Memory B cell (primary cell): ENCODE results near the gene NIPAL3.

Experiments
- ATAC-seq: fragments of 150-1000 bp; cut with Tn5 transposase; 2 replicates; pipeline ENCODE4 v1.10.0; 2021; ENCODE audit warnings: low read depth, mild to moderate bottlenecking, moderate library complexity
- DNase-seq, 2 donors: peaks; one replicate each; pipeline ENCODE4 v3.0.0; 2022; ENCODE audit warnings: low spot score in 2 of 2
- H3K27ac Mint-ChIP-seq: one replicate; pipeline ENCODE4 v1.8.0; 2022; ENCODE audit warnings: mild to moderate bottlenecking, moderate library complexity, mixed read lengths
- H3K27me3 Mint-ChIP-seq: one replicate; pipeline ENCODE4 v1.8.0; 2022; ENCODE audit warnings: mixed read lengths
- H3K36me3 Mint-ChIP-seq: one replicate; pipeline ENCODE4 v1.8.0; 2022; ENCODE audit warnings: mild to moderate bottlenecking, mixed read lengths
- H3K4me1 Mint-ChIP-seq: one replicate; pipeline ENCODE4 v1.8.0; 2022; ENCODE audit warnings: mixed read lengths
- H3K4me3 Mint-ChIP-seq: one replicate; pipeline ENCODE4 v1.8.0; 2022; ENCODE audit warnings: mild to moderate bottlenecking, moderate library complexity, mixed read lengths
- H3K9me3 Mint-ChIP-seq: one replicate; pipeline ENCODE4 v1.8.0; 2022; ENCODE audit warnings: mixed read lengths

Gene NIPAL3

GRCh38 chr1:24385160-24385940 is 30.3 kb upstream of the NIPAL3 start:
- Mint-ChIP-seq H3K36me3 (peaks cover 11% of the 10 kb centered on the region), H3K4me1 (peaks cover 15% of the 10 kb centered on the region), H3K4me3 (no peak overlapping the region), H3K9me3 (no peaks in the 10 kb centered on the region), H3K27me3 (no peaks in the 10 kb centered on the region), H3K27ac (peak overlapping the region; percentile 81)
- ATAC-seq, result peak; percentile 23
- no peak for DNase-seq

GRCh38 chr1:24386241-24386640 is 29.4 kb upstream of the NIPAL3 start:
- no peaks in the 10 kb centered on the region for H3K27me3 Mint-ChIP-seq
- peaks cover 16% of the 10 kb centered on the region for H3K4me1 Mint-ChIP-seq
- H3K9me3 Mint-ChIP-seq, result no peaks in the 10 kb centered on the region
- ATAC-seq, result no peak
- peaks cover 12% of the 10 kb centered on the region for H3K36me3 Mint-ChIP-seq
- no peak overlapping the region for H3K27ac Mint-ChIP-seq
- no peak overlapping the region for H3K4me3 Mint-ChIP-seq
- no peak for DNase-seq

GRCh38 chr1:24386931-24387330 is 28.7 kb upstream of the NIPAL3 start:
- Mint-ChIP-seq H3K27me3 (no peaks in the 10 kb centered on the region), H3K36me3 (peaks cover 12% of the 10 kb centered on the region), H3K9me3 (no peaks in the 10 kb centered on the region), H3K4me3 (no peak overlapping the region), H3K27ac (no peak overlapping the region), H3K4me1 (peaks cover 22% of the 10 kb centered on the region)
- DNase-seq, result no peak
- no peak for ATAC-seq

DNA sequence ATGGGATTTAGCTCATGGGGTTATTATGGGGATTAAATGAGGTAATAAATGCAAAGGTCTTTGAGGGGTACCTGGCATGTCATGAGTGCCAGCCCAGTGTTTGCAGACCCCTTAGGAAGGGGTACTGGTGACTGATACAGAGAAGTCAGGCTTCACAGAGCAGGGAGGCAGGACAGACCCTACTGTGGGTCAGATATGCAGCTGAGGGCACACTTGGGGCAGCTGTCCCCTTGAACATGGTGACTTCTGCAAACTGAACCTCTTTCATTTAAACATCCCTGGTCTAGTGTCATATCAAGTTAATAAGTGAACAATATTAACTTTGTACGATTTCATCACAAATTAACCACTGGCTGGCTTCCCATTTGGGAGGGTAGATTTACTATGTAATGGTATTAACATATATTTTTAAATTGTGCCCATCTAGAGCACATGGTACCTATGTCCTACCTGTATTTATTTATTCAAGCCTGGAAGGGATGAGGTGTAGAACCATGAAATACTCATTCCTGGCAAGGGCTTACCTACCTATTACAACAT is 27.9 kb upstream of the NIPAL3 start:
- Mint-ChIP-seq H3K27me3 (no peaks in the 10 kb centered on the region), H3K4me1 (peaks cover 29% of the 10 kb centered on the region), H3K27ac (no peak overlapping the region), H3K36me3 (peaks cover 12% of the 10 kb centered on the region), H3K4me3 (no peak overlapping the region), H3K9me3 (no peaks in the 10 kb centered on the region)
- no peak for ATAC-seq
- DNase-seq, result no peak

DNA sequence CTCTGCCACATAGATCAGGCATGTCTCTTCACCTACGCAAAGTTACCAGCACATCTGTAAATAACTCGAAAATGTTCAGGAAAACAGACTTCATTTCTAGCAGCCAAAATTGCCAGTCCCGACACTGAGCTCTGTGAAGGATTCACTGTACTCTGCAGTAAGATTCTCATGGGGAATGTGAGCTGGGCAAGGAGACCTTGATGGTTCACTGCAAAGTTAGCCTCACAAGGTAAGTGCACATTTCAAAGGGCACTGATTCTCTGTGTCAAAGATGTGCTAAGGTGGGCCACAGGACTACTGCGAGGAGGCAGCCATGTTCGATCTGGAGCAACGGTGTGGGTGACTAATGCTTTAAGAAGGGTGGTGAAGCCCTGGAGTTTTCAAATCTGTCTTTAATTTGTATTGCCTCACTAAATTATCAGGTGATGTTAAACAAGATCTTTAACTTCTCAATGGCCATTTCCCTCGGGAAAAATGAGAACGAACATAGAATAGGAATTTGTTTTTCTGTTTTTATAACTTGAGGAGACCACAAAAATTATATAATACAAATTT is 27.2 kb upstream of the NIPAL3 start:
- no peak for DNase-seq
- no peak overlapping the region for H3K27ac Mint-ChIP-seq
- H3K27me3 Mint-ChIP-seq, result no peaks in the 10 kb centered on the region
- no peak overlapping the region for H3K4me3 Mint-ChIP-seq
- no peaks in the 10 kb centered on the region for H3K9me3 Mint-ChIP-seq
- no peak for ATAC-seq
- peaks cover 10% of the 10 kb centered on the region for H3K36me3 Mint-ChIP-seq
- peaks cover 36% of the 10 kb centered on the region for H3K4me1 Mint-ChIP-seq

DNA sequence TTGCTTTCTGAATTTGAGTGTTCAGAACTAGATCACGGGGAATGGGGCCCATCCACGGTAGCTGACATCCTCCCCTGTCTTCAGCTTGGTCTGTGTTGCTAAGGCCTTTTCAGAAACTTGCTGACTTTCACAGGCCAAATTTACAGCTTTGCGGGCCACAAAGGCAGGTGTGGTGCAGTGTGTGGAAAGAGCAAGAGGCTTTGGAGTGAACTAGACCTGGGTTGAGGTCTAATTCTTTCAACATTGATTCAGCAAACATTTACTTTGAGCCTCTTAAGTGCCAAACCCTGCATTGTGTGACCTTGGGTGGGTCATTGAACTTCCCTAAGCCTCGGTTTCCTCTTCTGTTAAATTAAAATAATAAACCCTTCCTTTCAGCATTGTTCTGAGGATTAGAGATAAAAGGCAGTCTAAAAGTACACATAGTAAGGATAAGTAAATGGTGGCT is 26.3 kb upstream of the NIPAL3 start:
- no peak for ATAC-seq

GRCh38 chr1:24390924-24391782 is 24.4 kb upstream of the NIPAL3 start:
- H3K36me3 Mint-ChIP-seq, result peaks cover 10% of the 10 kb centered on the region
- peak; percentile 54 to 65 for DNase-seq

More for the DNA sequence above, 26.3 kb upstream of the NIPAL3 start:
- H3K27ac Mint-ChIP-seq, result no peak overlapping the region
- no peaks in the 10 kb centered on the region for H3K9me3 Mint-ChIP-seq
- H3K27me3 Mint-ChIP-seq, result no peaks in the 10 kb centered on the region
- H3K36me3 Mint-ChIP-seq, result peaks cover 10% of the 10 kb centered on the region
- peaks cover 38% of the 10 kb centered on the region for H3K4me1 Mint-ChIP-seq
- DNase-seq, result no peak
- no peak overlapping the region for H3K4me3 Mint-ChIP-seq

GRCh38 chr1:24391882-24392603 is 23.6 kb upstream of the NIPAL3 start:
- DNase-seq (peak; percentile 57 to 65), ATAC-seq (peak; percentile 67)
- Mint-ChIP-seq H3K9me3 (no peaks in the 10 kb centered on the region), H3K27me3 (no peaks in the 10 kb centered on the region), H3K36me3 (peaks cover 6% of the 10 kb centered on the region), H3K4me3 (peak overlapping the region; percentile 84), H3K27ac (peak overlapping the region; percentile 98), H3K4me1 (peaks cover 34% of the 10 kb centered on the region)

More at GRCh38 chr1:24390924-24391782, 24.4 kb upstream of the NIPAL3 start:
- Mint-ChIP-seq H3K9me3 (no peaks in the 10 kb centered on the region), H3K27me3 (no peaks in the 10 kb centered on the region), H3K4me3 (peak overlapping the region; percentile 84), H3K27ac (peak overlapping the region; percentile 98), H3K4me1 (peaks cover 34% of the 10 kb centered on the region)
- peak; percentile 63 for ATAC-seq

- DNase-seq (no peak), ATAC-seq (peak; percentile 12)
- Mint-ChIP-seq H3K4me1 (peaks cover 34% of the 10 kb centered on the region), H3K9me3 (no peaks in the 10 kb centered on the region), H3K4me3 (peak overlapping the region; percentile 84), H3K27ac (peak overlapping the region; percentile 98), H3K36me3 (peaks cover 6% of the 10 kb centered on the region), H3K27me3 (no peaks in the 10 kb centered on the region)
Measured at GRCh38 chr1:24392604-24392946, 23.0 kb upstream of the NIPAL3 start.

DNA sequence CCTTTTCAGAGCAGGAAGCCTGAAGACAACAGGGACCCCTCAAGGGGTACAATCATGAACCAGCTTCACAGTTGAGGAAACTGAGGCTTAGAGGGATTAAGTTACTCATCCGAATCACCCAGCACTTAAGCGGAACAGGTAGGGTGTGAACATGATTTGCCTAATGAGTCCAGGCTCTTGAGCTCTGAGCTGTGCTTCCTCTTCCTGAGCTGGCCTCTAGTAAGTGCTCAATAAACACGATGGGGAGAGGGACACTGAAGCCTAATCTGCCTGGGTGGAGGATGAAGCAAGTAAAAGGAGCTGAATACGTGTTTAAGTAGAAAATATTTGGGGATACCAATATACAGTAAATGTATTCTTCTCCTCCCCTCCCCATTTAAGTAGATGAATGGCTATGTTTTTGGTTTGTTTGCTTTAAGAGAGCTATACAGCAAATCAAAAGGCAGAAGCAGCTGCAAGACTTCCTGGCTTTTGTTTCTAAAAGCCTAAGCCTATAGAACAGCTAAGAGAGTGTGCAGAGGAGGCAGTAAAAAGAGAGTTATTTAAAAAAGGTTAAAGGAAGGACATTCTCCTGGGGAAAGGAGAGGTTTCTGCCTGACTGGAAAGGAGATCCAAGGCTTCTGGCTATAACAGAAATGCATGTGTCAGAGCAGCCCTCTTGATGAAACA is 22.5 kb upstream of the NIPAL3 start:
- DNase-seq (peak in 1 of 2 donors; percentile 22), ATAC-seq (peak; percentile 54)

GRCh38 chr1:24393892-24394291 is 21.7 kb upstream of the NIPAL3 start:
- DNase-seq (no peak), ATAC-seq (no peak)
- Mint-ChIP-seq H3K4me1 (peaks cover 34% of the 10 kb centered on the region), H3K4me3 (no peak overlapping the region), H3K36me3 (peaks cover 4% of the 10 kb centered on the region), H3K27ac (peak overlapping the region; percentile 98), H3K27me3 (no peaks in the 10 kb centered on the region), H3K9me3 (no peaks in the 10 kb centered on the region)

More for the DNA sequence above, 22.5 kb upstream of the NIPAL3 start:
- Mint-ChIP-seq H3K4me3 (peak overlapping the region; percentile 42), H3K27me3 (no peaks in the 10 kb centered on the region), H3K9me3 (no peaks in the 10 kb centered on the region), H3K27ac (peak overlapping the region; percentile 98), H3K4me1 (peaks cover 34% of the 10 kb centered on the region), H3K36me3 (peaks cover 4% of the 10 kb centered on the region)

DNA sequence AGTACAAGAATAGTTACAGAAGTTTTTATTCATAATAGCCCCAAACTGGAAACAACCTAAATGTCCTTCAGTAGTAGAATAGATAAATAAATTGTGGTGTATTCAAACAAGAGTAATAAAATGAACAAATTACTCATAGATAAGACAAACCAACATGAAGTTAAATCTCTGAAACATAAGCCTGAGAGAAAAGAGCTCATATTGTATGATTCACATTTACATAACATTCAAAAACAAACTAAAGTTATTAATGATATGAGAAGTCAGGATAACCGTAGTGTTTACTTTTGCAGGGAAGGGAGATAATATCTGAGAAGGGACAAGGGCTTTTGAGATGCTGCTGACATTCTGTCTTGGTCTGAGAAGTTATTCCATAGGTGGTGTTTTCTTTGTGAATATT is 15.5 kb upstream of the NIPAL3 start:
- H3K27me3 Mint-ChIP-seq, result no peaks in the 10 kb centered on the region
- peaks cover 2% of the 10 kb centered on the region for H3K4me1 Mint-ChIP-seq
- no peak for ATAC-seq
- H3K36me3 Mint-ChIP-seq, result peaks cover 8% of the 10 kb centered on the region
- H3K4me3 Mint-ChIP-seq, result no peak overlapping the region
- no peaks in the 10 kb centered on the region for H3K9me3 Mint-ChIP-seq
- DNase-seq, result no peak
- H3K27ac Mint-ChIP-seq, result no peak overlapping the region

DNA sequence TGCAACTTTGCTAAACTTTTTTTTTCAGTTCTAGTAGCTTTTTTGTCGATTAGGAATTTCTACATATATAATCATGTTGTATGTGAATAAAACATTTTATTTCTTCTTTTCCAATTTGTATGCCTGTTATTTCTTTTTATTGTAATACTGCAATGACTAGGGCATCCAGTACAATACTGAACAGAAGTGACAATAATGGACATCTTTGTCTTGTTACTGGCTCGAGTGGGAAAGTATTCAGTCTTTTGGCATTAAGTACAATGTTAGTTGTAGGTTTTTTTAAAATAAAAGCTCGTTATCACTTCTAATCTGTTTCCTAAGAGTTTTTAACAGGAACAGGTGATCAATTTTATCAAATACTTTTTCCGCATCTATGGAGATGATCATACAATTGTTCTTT is 11.8 kb upstream of the NIPAL3 start:
- Mint-ChIP-seq H3K9me3 (no peaks in the 10 kb centered on the region), H3K27ac (no peak overlapping the region), H3K4me3 (no peak overlapping the region), H3K27me3 (no peaks in the 10 kb centered on the region), H3K4me1 (peaks cover 4% of the 10 kb centered on the region), H3K36me3 (peaks cover 8% of the 10 kb centered on the region)
- ATAC-seq (no peak), DNase-seq (no peak)
